ENCODE measurements around the gene RBMS3. TPM values are rescaled to one million over a fixed set of nuclear protein-coding genes. Genes with fewer than 3 reads are reported as not detected.

The RBMS3 gene
- total RNA-seq, 1 donor from 2014 or later, result 23.7 TPM

- no peak for TF ChIP-seq CTCF (IDR thresholded peaks at IDR 0.05; ENCODE audit: insufficient read depth, low read length, poor library complexity, severe bottlenecking)
- H3K27me3 ChIP-seq (ENCODE audit: control insufficient read depth, insufficient read depth, low read length), result no peaks in the 10 kb centered on the region
- no peak overlapping the region for H3K4me3 ChIP-seq (ENCODE audit: low read depth, low read length)
- no peak for DNase-seq (ENCODE audit: low read depth)
- H3K36me3 ChIP-seq (ENCODE audit: control insufficient read depth, insufficient read depth, low read length), result no peaks in the 10 kb centered on the region
Observed at GRCh38 chr3:29758434-29759322, 477.8 kb downstream of the RBMS3 start.

- TF ChIP-seq CTCF (IDR thresholded peaks at IDR 0.05; ENCODE audit: insufficient read depth, low read length, poor library complexity, severe bottlenecking), result no peak
- H3K27me3 ChIP-seq (ENCODE audit: control insufficient read depth, insufficient read depth, low read length), result no peaks in the 10 kb centered on the region
- DNase-seq (ENCODE audit: low read depth), result no peak
- no peaks in the 10 kb centered on the region for H3K36me3 ChIP-seq (ENCODE audit: control insufficient read depth, insufficient read depth, low read length)
- no peak overlapping the region for H3K4me3 ChIP-seq (ENCODE audit: low read depth, low read length)
Observed at GRCh38 chr3:29759411-29760225, 478.7 kb downstream of the RBMS3 start.

- Histone ChIP-seq H3K27me3 (ENCODE audit: control insufficient read depth, insufficient read depth, low read length) (no peaks in the 10 kb centered on the region), H3K4me3 (ENCODE audit: low read depth, low read length) (no peak overlapping the region), H3K36me3 (ENCODE audit: control insufficient read depth, insufficient read depth, low read length) (no peaks in the 10 kb centered on the region)
- DNase-seq (ENCODE audit: low read depth), result no peak
- TF ChIP-seq CTCF (IDR thresholded peaks at IDR 0.05; ENCODE audit: insufficient read depth, low read length, poor library complexity, severe bottlenecking), result no peak
Observed at GRCh38 chr3:29760226-29760685, 479.4 kb downstream of the RBMS3 start.

- H3K36me3 ChIP-seq (ENCODE audit: control insufficient read depth, insufficient read depth, low read length), result no peaks in the 10 kb centered on the region
- no peak for DNase-seq (ENCODE audit: low read depth)
- no peaks in the 10 kb centered on the region for H3K27me3 ChIP-seq (ENCODE audit: control insufficient read depth, insufficient read depth, low read length)
- no peak overlapping the region for H3K4me3 ChIP-seq (ENCODE audit: low read depth, low read length)
- TF ChIP-seq CTCF (IDR thresholded peaks at IDR 0.05; ENCODE audit: insufficient read depth, low read length, poor library complexity, severe bottlenecking), result no peak
Observed at GRCh38 chr3:29761517-29761916, 480.6 kb downstream of the RBMS3 start.

- no peak for TF ChIP-seq CTCF (IDR thresholded peaks at IDR 0.05; ENCODE audit: insufficient read depth, low read length, poor library complexity, severe bottlenecking)
- no peak for DNase-seq (ENCODE audit: low read depth)
- Histone ChIP-seq H3K36me3 (ENCODE audit: control insufficient read depth, insufficient read depth, low read length) (no peaks in the 10 kb centered on the region), H3K4me3 (ENCODE audit: low read depth, low read length) (no peak overlapping the region), H3K27me3 (ENCODE audit: control insufficient read depth, insufficient read depth, low read length) (no peaks in the 10 kb centered on the region)
Observed at GRCh38 chr3:29763115-29763514, 482.2 kb downstream of the RBMS3 start.
